HG02981 (cell line): Measurements from ENCODE around the gene SPINK6.

Experiments used
- ATAC-seq: cut with Tn5 transposase; IDR thresholded peaks from one replicate; pipeline ENCODE4 v1.9.1; 2021; ENCODE audit warnings: mild to moderate bottlenecking, moderate library complexity; ENCODE audit not compliant: unreplicated experiment

Gene SPINK6

GRCh38 chr5:148221508-148221907 is 18.7 kb downstream of the SPINK6 start:
- ATAC-seq = no peak

- ATAC-seq = no peak
Observed at GRCh38 chr5:148224117-148224742, 21.4 kb downstream of the SPINK6 start.

GRCh38 chr5:148228392-148228984 is 25.6 kb downstream of the SPINK6 start:
- no peak for ATAC-seq

- no peak for ATAC-seq
Observed at GRCh38 chr5:148229840-148230239, 27.0 kb downstream of the SPINK6 start.

GRCh38 chr5:148230240-148230639 is 27.4 kb downstream of the SPINK6 start:
- no peak for ATAC-seq

GRCh38 chr5:148237785-148238417 is 35.1 kb downstream of the SPINK6 start:
- no peak for ATAC-seq

GRCh38 chr5:148238418-148238794 is 35.6 kb downstream of the SPINK6 start, which contains the start of gene MARCOL:
MARCOL (plus strand) TSS chr5:148238525; CDS start chr5:148238598, 73 bp downstream.
- no peak for ATAC-seq

- no peak for ATAC-seq
Observed at GRCh38 chr5:148248894-148249293, 46.1 kb downstream of the SPINK6 start.

GRCh38 chr5:148255456-148255855 is 52.6 kb downstream of the SPINK6 start:
- ATAC-seq = no peak

- ATAC-seq = no peak
Observed at GRCh38 chr5:148259288-148259687, 56.4 kb downstream of the SPINK6 start.

GRCh38 chr5:148261221-148261620 is 58.4 kb downstream of the SPINK6 start:
- no peak for ATAC-seq
